Osteocyte (in vitro differentiated cells): ENCODE measurements around the gene ADCYAP1R1. TPM values are rescaled to one million over a fixed set of nuclear protein-coding genes. Genes with fewer than 3 reads are reported as not detected.
A peak's percentile ranks its signal among the peaks of the same experiment; 100 is the strongest.

Experiments used
- DNase-seq: peaks from one replicate; pipeline ENCODE4 v3.0.0; 2021; ENCODE audit warnings: mixed read lengths; ENCODE audit not compliant: unreplicated experiment; ENCODE audit errors: extremely low spot score
- H3K27ac Mint-ChIP-seq: one replicate; pipeline ENCODE4 v1.8.0; 2021; ENCODE audit warnings: mild to moderate bottlenecking, mixed read lengths; ENCODE audit not compliant: unreplicated experiment
- H3K27me3 Mint-ChIP-seq: one replicate; pipeline ENCODE4 v1.8.0; 2021; ENCODE audit warnings: mixed read lengths; ENCODE audit not compliant: unreplicated experiment
- H3K36me3 Mint-ChIP-seq: one replicate; pipeline ENCODE4 v1.8.0; 2021; ENCODE audit warnings: mixed read lengths; ENCODE audit not compliant: unreplicated experiment
- H3K4me1 Mint-ChIP-seq: one replicate; pipeline ENCODE4 v1.8.0; 2021; ENCODE audit warnings: mixed read lengths; ENCODE audit not compliant: unreplicated experiment
- H3K4me3 Mint-ChIP-seq: one replicate; pipeline ENCODE4 v1.8.0; 2021; ENCODE audit warnings: mild to moderate bottlenecking, moderate library complexity, mixed read lengths; ENCODE audit not compliant: unreplicated experiment
- H3K9me3 Mint-ChIP-seq: one replicate; pipeline ENCODE4 v1.8.0; 2021; ENCODE audit warnings: mixed read lengths; ENCODE audit not compliant: unreplicated experiment
- total RNA-seq: library from RNA; stranded (reverse); gene quantifications from 2 replicates; pipeline ENCODE4 v1.2.1, GENCODE V29; 2021
- TF ChIP-seq, protein P1 (sequence below): fragments of 200-600 bp; sonication (generic); IDR thresholded peaks from 2 replicates; pipeline ENCODE4 v1.5.0; 2021; ENCODE audit warnings: antibody characterized with exemption, mild to moderate bottlenecking, moderate library complexity

Gene ADCYAP1R1
- total RNA-seq, 1 donor from 2014 or later, result not detected

DNA sequence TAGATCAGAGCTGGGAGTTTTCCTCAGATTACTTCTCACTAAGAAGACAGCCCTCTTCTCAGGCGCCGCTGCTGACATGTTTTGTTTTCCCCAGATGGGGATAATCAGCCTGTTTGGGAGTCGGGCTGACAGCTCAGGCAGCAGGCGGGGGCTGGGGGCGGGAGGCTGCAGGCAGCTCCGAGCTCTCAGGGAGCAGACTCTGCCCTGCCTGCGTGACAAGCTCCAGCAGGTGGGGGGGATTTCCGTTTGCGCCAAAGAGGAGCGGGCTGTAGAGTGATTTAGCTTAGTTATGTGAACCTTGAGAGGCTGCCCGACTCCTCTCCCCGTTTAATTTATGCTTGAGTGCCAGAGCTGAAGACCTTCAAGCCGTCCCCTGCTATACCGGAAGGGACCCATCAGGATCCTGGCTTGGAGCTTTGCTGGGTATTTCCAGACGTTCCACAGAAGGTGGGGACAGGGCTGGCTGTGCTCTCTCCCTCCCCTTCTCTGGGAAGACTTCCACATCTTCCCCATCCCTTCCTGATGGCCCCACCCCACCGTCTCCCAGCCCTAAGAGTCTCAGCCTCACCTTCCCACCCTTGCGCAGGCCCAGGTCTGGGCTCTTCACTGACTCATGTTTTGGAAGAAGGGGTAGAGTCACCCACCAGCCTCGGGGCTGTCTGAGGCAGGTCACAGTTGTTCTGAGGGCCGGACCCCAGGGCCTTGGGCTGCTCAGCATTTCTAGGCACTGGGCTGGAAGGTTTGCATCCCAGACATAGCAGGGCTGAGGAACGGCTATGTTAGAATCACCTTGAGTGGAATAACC lies 24.7 kb upstream of the ADCYAP1R1 start:
- H3K36me3 Mint-ChIP-seq, result no peaks in the 10 kb centered on the region
- H3K4me3 Mint-ChIP-seq, result peak overlapping the region; percentile 32
- peaks cover 11% of the 10 kb centered on the region for H3K27me3 Mint-ChIP-seq
- peaks cover 4% of the 10 kb centered on the region for H3K4me1 Mint-ChIP-seq
- H3K27ac Mint-ChIP-seq, result no peak overlapping the region
- TF ChIP-seq, protein P1, sequence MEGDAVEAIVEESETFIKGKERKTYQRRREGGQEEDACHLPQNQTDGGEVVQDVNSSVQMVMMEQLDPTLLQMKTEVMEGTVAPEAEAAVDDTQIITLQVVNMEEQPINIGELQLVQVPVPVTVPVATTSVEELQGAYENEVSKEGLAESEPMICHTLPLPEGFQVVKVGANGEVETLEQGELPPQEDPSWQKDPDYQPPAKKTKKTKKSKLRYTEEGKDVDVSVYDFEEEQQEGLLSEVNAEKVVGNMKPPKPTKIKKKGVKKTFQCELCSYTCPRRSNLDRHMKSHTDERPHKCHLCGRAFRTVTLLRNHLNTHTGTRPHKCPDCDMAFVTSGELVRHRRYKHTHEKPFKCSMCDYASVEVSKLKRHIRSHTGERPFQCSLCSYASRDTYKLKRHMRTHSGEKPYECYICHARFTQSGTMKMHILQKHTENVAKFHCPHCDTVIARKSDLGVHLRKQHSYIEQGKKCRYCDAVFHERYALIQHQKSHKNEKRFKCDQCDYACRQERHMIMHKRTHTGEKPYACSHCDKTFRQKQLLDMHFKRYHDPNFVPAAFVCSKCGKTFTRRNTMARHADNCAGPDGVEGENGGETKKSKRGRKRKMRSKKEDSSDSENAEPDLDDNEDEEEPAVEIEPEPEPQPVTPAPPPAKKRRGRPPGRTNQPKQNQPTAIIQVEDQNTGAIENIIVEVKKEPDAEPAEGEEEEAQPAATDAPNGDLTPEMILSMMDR, result no peak
- DNase-seq, result no peak
- H3K9me3 Mint-ChIP-seq, result no peaks in the 10 kb centered on the region

DNA sequence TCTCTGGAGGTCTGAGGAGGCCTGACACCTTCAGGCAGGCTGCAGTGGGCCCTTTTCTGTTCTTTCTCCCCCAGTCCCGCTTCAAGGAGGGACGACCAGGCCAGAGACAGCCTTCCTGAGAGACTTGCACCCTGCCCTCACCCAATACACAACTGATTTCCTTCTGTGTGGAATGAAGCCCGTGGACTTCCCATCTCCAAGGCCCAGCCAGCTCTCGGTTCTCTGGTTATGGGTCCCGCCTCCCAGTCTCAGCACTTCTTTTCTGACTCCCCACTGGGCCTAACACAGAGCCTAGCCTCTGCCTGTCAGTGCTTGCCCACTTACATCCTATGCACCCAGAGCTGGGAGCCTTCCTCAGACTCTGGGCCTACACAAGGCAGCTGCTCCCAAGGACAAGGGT lies 24.1 kb upstream of the ADCYAP1R1 start:
- Mint-ChIP-seq H3K36me3 (no peaks in the 10 kb centered on the region), H3K27ac (no peak overlapping the region), H3K4me1 (peaks cover 4% of the 10 kb centered on the region), H3K27me3 (peaks cover 11% of the 10 kb centered on the region), H3K4me3 (no peak overlapping the region), H3K9me3 (no peaks in the 10 kb centered on the region)
- no peak for DNase-seq
- TF ChIP-seq, protein P1, result no peak

DNA sequence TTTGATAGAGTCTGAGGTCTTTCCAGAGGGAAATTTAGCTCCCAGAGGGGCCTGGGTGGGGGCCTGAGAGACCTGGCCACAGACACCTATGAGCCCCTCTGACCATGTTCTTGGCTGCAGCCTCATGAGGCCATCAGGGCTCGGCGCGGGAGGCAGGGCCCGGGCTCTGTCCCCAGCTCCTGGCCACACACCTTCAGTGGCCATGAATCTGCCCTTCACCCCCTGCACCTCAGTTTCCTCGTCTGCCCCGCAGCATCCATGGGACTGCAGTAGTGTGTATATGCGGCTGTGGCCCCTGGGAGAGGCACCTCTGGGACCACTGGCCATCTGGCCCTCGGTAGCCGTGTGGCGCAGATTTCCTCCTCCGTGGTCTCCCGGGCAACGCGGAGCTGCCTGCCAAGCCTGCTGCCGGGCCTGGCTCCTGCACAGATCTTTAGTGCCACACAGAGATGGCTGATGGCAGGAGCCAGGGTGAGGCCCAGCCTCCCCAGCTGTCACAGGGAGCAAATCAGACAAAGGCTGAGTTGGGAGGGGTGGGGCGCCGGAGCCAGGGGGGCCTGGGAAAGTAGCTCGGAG lies 23.6 kb upstream of the ADCYAP1R1 start:
- no peak overlapping the region for H3K27ac Mint-ChIP-seq
- H3K9me3 Mint-ChIP-seq, result no peaks in the 10 kb centered on the region
- H3K4me3 Mint-ChIP-seq, result no peak overlapping the region
- peaks cover 4% of the 10 kb centered on the region for H3K4me1 Mint-ChIP-seq
- no peaks in the 10 kb centered on the region for H3K36me3 Mint-ChIP-seq
- TF ChIP-seq, protein P1, result no peak
- no peak for DNase-seq
- H3K27me3 Mint-ChIP-seq, result peaks cover 11% of the 10 kb centered on the region

DNA sequence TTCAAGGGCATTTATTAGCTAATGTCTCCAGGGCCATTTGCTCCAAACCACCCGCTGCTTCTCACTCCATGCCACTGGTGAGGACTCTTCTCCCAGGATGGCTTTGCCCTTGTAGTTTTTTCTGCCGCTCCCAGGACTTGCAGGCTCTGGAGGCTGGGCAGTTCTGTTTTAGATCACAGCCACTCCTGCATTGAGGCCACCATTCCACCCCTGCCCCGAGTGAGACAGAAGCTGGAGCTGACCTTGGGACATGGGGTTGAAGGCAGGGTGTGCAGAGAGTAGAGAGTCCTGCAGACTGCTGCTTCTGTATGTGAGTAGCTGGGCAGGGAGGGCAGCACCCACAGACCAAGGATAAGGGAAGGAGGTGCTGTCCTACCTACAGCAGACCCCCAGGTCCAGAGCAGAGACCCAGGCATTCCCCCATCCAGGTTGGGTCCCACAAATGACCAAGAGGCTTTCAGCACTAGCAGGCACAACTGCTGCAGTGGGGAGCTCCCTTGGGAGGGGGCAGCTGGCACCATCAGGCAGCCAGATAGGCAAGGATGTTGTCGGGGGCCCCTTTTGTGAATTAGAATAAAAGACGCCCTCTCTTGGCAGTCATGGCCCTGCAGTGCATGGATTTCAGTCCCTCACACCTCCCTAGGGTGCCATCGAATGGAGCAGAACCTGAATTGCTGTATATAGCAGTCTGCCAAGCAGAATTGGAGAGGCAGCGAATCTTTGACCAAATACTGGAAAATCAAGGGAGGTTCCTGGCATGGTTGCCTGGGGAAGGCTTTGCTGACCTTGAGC lies 22.7 kb upstream of the ADCYAP1R1 start:
- Mint-ChIP-seq H3K4me3 (no peak overlapping the region), H3K4me1 (peaks cover 4% of the 10 kb centered on the region), H3K27ac (no peak overlapping the region), H3K36me3 (no peaks in the 10 kb centered on the region), H3K27me3 (peaks cover 20% of the 10 kb centered on the region), H3K9me3 (no peaks in the 10 kb centered on the region)
- TF ChIP-seq, protein P1, result no peak
- DNase-seq, result no peak
